Glutamatergic neuron (in vitro differentiated cells): ENCODE data around the gene EIF4H. TPM values are rescaled to one million over a fixed set of nuclear protein-coding genes. Genes with fewer than 3 reads are reported as not detected.

Experiments
- DNase-seq: peaks from one replicate; pipeline ENCODE4 v3.0.0; 2022
- H3K27ac Mint-ChIP-seq: one replicate; pipeline ENCODE4 v1.8.0; 2020; ENCODE audit warnings: mild to moderate bottlenecking, mixed read lengths, inconsistent platforms; ENCODE audit not compliant: unreplicated experiment
- H3K27me3 Mint-ChIP-seq: one replicate; pipeline ENCODE4 v1.8.0; 2020; ENCODE audit warnings: mild to moderate bottlenecking, moderate library complexity, mixed read lengths, inconsistent platforms; ENCODE audit not compliant: unreplicated experiment
- H3K36me3 Mint-ChIP-seq: one replicate; pipeline ENCODE4 v1.8.0; 2020; ENCODE audit warnings: mild to moderate bottlenecking, mixed read lengths, inconsistent platforms; ENCODE audit not compliant: unreplicated experiment
- H3K4me1 Mint-ChIP-seq: one replicate; pipeline ENCODE4 v1.8.0; 2020; ENCODE audit warnings: mild to moderate bottlenecking, low read depth, mixed read lengths, inconsistent platforms; ENCODE audit not compliant: unreplicated experiment
- H3K4me3 Mint-ChIP-seq: one replicate; pipeline ENCODE4 v1.8.0; 2020; ENCODE audit warnings: mild to moderate bottlenecking, mixed read lengths, inconsistent platforms; ENCODE audit not compliant: unreplicated experiment
- H3K9me3 Mint-ChIP-seq: one replicate; pipeline ENCODE4 v1.8.0; 2020; ENCODE audit warnings: mild to moderate bottlenecking, moderate library complexity, mixed read lengths, inconsistent platforms; ENCODE audit not compliant: unreplicated experiment
- CTCF ChIP-seq: fragments of 200-600 bp; sonication (generic); IDR thresholded peaks from one replicate; pipeline ENCODE4 v1.5.0; 2021; ENCODE audit not compliant: partially characterized antibody, unreplicated experiment
- long read RNA-seq: library from polyadenylated mRNA; unstranded; transcript quantifications from one replicate; pipeline ENCODE4 v2.0.0, GENCODE V29; 2020; ENCODE audit not compliant: unreplicated experiment
- total RNA-seq: library from RNA; stranded (reverse); fragmentation: NEBNext Ultra II Directional; extraction: Animal tissue kit (Norgen Biotek cat#: 25700); gene quantifications from one replicate; pipeline ENCODE4 v1.2.1, GENCODE V29; 2021; ENCODE audit not compliant: unreplicated experiment

Gene EIF4H
- total RNA-seq: 234 TPM
- long read RNA-seq, transcript EIF4H-201 (7 exons, 2,679 nt): minor isoform, 16 of 187 reads
- long read RNA-seq, transcript EIF4H-202 (6 exons, 2,503 nt): major isoform, 156 of 187 reads
- long read RNA-seq, partial matches to known transcripts: 11 of 187 reads
- long read RNA-seq, other reads (novel, unspliced or antisense): 4 of 187 reads

GRCh38 chr7:74173866-74174605 is at the start of gene EIF4H:
Gene EIF4H (plus strand): TSS chr7:74174356. CDS start chr7:74174384, 28 bp downstream.
- peak within 1 kb of the TSS; percentile 94 for H3K4me3 Mint-ChIP-seq
- H3K9me3 Mint-ChIP-seq: peaks cover 5% of the 10 kb centered on the region
- TF ChIP-seq CTCF: no peak
- peaks cover 17% of the 10 kb centered on the region for H3K4me1 Mint-ChIP-seq
- peak; percentile 96 for DNase-seq
- peak within 1 kb of the TSS; percentile 97 for H3K27ac Mint-ChIP-seq
- peaks cover 11% of the 10 kb centered on the region for H3K27me3 Mint-ChIP-seq
- no peaks in the 10 kb centered on the region for H3K36me3 Mint-ChIP-seq

- no peak for DNase-seq
- H3K9me3 Mint-ChIP-seq: peaks cover 2% of the 10 kb centered on the region
- no peaks in the 10 kb centered on the region for H3K4me1 Mint-ChIP-seq
- no peaks in the 10 kb centered on the region for H3K36me3 Mint-ChIP-seq
- H3K27me3 Mint-ChIP-seq: no peaks in the 10 kb centered on the region
- no peak for TF ChIP-seq CTCF
- no peak overlapping the region for H3K4me3 Mint-ChIP-seq
- H3K27ac Mint-ChIP-seq: no peak overlapping the region
These were observed 47.8 kb upstream of the EIF4H start for GRCh38 chr7:74126220-74126880.

GRCh38 chr7:74129887-74130286 is 44.3 kb upstream of the EIF4H start:
- TF ChIP-seq CTCF: no peak
- no peaks in the 10 kb centered on the region for H3K27me3 Mint-ChIP-seq
- DNase-seq: no peak
- no peak overlapping the region for H3K4me3 Mint-ChIP-seq
- H3K27ac Mint-ChIP-seq: no peak overlapping the region
- H3K9me3 Mint-ChIP-seq: peaks cover 2% of the 10 kb centered on the region
- no peaks in the 10 kb centered on the region for H3K36me3 Mint-ChIP-seq
- H3K4me1 Mint-ChIP-seq: no peaks in the 10 kb centered on the region

DNA sequence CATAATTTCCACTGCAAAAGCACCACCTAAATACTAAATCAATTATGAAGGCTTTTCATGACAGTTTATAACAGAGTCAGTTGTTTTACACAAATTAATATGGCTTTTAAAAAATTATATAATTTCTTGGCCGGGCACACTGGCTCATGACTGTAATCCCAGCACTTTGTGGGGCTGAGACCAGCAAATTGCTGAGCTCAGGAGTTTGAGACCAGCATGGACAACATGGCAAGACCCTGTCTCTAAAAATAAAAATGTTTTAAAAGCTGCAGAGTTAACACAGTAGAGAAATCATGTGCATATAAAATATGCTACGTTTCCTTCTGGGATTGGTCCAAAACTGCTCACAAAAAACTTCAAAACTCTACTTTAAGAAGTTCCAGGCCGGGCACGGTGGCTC is 43.6 kb upstream of the EIF4H start:
- Mint-ChIP-seq H3K27me3 (no peaks in the 10 kb centered on the region), H3K27ac (no peak overlapping the region), H3K4me3 (no peak overlapping the region), H3K4me1 (no peaks in the 10 kb centered on the region), H3K9me3 (peaks cover 2% of the 10 kb centered on the region), H3K36me3 (no peaks in the 10 kb centered on the region)
- TF ChIP-seq CTCF: no peak
- no peak for DNase-seq

DNA sequence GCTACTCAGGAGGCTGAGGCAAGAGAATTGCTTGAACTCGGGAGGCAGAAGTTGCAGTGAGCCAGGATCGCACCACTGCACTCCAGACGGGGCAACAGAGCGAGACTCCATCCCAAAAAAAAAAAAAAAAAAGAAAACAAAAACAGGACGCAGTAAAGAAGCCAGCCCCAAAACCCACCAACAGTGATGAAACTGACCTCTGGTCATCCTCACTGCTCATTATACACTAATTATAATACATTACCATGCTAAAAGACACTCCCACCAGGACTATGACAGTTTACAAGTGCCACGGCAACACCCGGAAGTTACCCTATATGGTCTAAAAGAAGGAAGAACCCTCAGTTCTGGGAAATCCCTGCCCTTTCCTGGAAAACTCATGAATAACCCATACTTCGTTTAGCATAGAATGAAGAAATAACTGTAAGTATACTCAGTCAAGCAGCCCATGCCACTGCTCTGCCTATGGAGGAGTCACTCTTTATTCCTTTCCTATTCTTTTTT is 40.0 kb upstream of the EIF4H start:
- Mint-ChIP-seq H3K4me1 (peaks cover 1% of the 10 kb centered on the region), H3K27me3 (peaks cover under 1% of the 10 kb centered on the region), H3K9me3 (no peaks in the 10 kb centered on the region), H3K4me3 (no peak overlapping the region), H3K36me3 (no peaks in the 10 kb centered on the region), H3K27ac (no peak overlapping the region)
- no peak for TF ChIP-seq CTCF
- no peak for DNase-seq
